NCI-H2227 (cell line): ENCODE results near the gene NCKAP5.

Source experiments
- DNase-seq: peaks from one replicate; lab custom pipeline; 2025; ENCODE audit not compliant: unreplicated experiment; lab: John Stamatoyannopoulos, UW

The NCKAP5 gene

GRCh38 chr2:133122529-133122928 is 445.7 kb downstream of the NCKAP5 start:
- DNase-seq: no peak

GRCh38 chr2:133120310-133120709 is 448.0 kb downstream of the NCKAP5 start:
- DNase-seq: no peak

- no peak for DNase-seq
Observed at GRCh38 chr2:133110201-133110600, 458.1 kb downstream of the NCKAP5 start.

GRCh38 chr2:133109772-133110171 is 458.5 kb downstream of the NCKAP5 start:
- no peak for DNase-seq

- DNase-seq: no peak
Observed at GRCh38 chr2:133107058-133107815, 461.0 kb downstream of the NCKAP5 start.

GRCh38 chr2:133104871-133105270 is 463.4 kb downstream of the NCKAP5 start:
- peak; percentile 46 for DNase-seq

GRCh38 chr2:133098787-133099186 is 469.5 kb downstream of the NCKAP5 start:
- no peak for DNase-seq

- no peak for DNase-seq
Observed at GRCh38 chr2:133097666-133098065, 470.6 kb downstream of the NCKAP5 start.

- no peak for DNase-seq
Observed at GRCh38 chr2:133092571-133092970, 475.7 kb downstream of the NCKAP5 start.

- DNase-seq: no peak
Observed at GRCh38 chr2:133090358-133090757, 477.9 kb downstream of the NCKAP5 start.

- no peak for DNase-seq
Observed at GRCh38 chr2:133086176-133086575, 482.1 kb downstream of the NCKAP5 start.

GRCh38 chr2:133085646-133086045 is 482.6 kb downstream of the NCKAP5 start:
- DNase-seq: no peak

- no peak for DNase-seq
Observed at GRCh38 chr2:133082034-133082433, 486.2 kb downstream of the NCKAP5 start.

- DNase-seq: no peak
Observed at GRCh38 chr2:133080822-133081221, 487.4 kb downstream of the NCKAP5 start.

GRCh38 chr2:133078667-133079411 is 489.4 kb downstream of the NCKAP5 start:
- DNase-seq: no peak

GRCh38 chr2:133077269-133077822 is 490.9 kb downstream of the NCKAP5 start:
- no peak for DNase-seq

GRCh38 chr2:133072837-133073694 is 495.2 kb downstream of the NCKAP5 start:
- no peak for DNase-seq

GRCh38 chr2:133063775-133064174 is 504.5 kb downstream of the NCKAP5 start:
- no peak for DNase-seq

GRCh38 chr2:133062931-133063665 is 505.2 kb downstream of the NCKAP5 start:
- DNase-seq: no peak

GRCh38 chr2:133061874-133062593 is 506.2 kb downstream of the NCKAP5 start:
- no peak for DNase-seq
